ENCODE data around the gene ADCK1.
"Not testable (repeated sequence)": the region's sequence is repeated elsewhere in the genome, so short reads cannot be mapped to it uniquely, and the experiment has no call there.

- TF ChIP-seq CTCF, POLR2AphosphoS5, POLR2A (IDR thresholded peaks at IDR 0.05): not testable (repeated sequence)
Observed at GRCh38 chr14:77959686-77960085, 159.8 kb downstream of the ADCK1 start.
